Tibial artery (tissue), 4 donors: ENCODE data around the gene CFAP299.

Experiments used
- DNase-seq, 2 donors: peaks; one replicate each; pipeline ENCODE4 v3.0.0-alpha.2; 2019
- H3K27ac ChIP-seq, 2 donors: fragments of 200-600 bp; sonication (generic) in 1 of 2; 1 replicate in 1 of 2; 2 replicates in 1 of 2; pipeline ENCODE4 v1.5.1; 2018 to 2019; ENCODE audit warnings: mild to moderate bottlenecking in 1 of 2
- H3K27me3 ChIP-seq, 2 donors: fragments of 200-600 bp; sonication (generic) in 1 of 2; one replicate each; pipeline versions ENCODE4 v1.5.1 to v1.6.0; 2016 to 2019
- H3K36me3 ChIP-seq, 3 donors: fragments of 200-600 bp; sonication (generic) in 2 of 3; one replicate each; pipeline ENCODE4 v1.5.1; 2016 to 2019; ENCODE audit warnings: mild to moderate bottlenecking in 2 of 3
- H3K4me1 ChIP-seq, 4 donors: fragments of 200-600 bp; sonication (generic) in 2 of 4; 1 replicate in 3 of 4; 2 replicates in 1 of 4; pipeline ENCODE4 v1.5.1; 2016 to 2019
- H3K4me3 ChIP-seq, 2 donors: fragments of 200-600 bp; sonication (generic) in 1 of 2; 1 replicate in 1 of 2; 2 replicates in 1 of 2; pipeline ENCODE4 v1.5.1; 2018 to 2019; ENCODE audit warnings: mild to moderate bottlenecking in 2 of 2
- H3K9me3 ChIP-seq, 3 donors: fragments of 200-600 bp; sonication (generic) in 1 of 3; one replicate each; pipeline ENCODE4 v1.5.1; 2016 to 2019
- CTCF ChIP-seq, 2 experiments: fragments of 200-600 bp in 1 of 2; fragments of 450-650 bp in 1 of 2; IDR thresholded peaks; one replicate each; pipeline ENCODE4 v1.5.1; 2017 to 2019; ENCODE audit warnings: antibody characterized with exemption in 2 of 2, mild to moderate bottlenecking in 1 of 2, moderate library complexity in 1 of 2
- intact Hi-C: fragments of 100-400 bp; cut with DNase I; formaldehyde crosslinking; loops from one replicate; pipeline ENCODE4 v1.15.0; 2023; ENCODE audit warnings: low total_unique reads

The CFAP299 gene

DNA sequence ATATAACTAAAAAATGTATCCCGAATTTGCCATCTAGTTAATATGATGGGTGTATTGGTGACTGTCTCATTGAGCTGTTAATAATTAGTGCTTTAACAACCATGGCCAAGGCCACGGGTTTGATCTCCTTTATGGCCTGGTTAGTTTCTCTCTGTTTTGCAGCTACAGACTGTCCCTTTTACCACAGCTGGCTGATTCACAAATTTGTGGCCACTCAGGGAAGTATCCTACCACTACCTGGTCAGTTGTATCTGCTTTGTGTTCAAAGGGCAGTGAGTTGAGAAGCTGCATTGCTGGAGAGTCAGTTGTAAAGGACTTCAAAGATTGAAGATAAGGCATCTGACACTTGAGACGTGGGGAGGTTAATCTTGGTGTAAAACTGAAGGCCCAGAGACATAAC lies 475.9 kb downstream of the CFAP299 start:
- H3K27me3 ChIP-seq, result no peaks in the 10 kb centered on the region
- no peak overlapping the region for H3K27ac ChIP-seq
- intact Hi-C loops, result no loop called here
- no peaks in the 10 kb centered on the region for H3K4me1 ChIP-seq
- H3K4me3 ChIP-seq, result no peak overlapping the region
- TF ChIP-seq CTCF (IDR thresholded peaks at IDR 0.05), result no peak
- DNase-seq, result no peak
- no peaks in the 10 kb centered on the region for H3K9me3 ChIP-seq
- no peaks in the 10 kb centered on the region for H3K36me3 ChIP-seq

DNA sequence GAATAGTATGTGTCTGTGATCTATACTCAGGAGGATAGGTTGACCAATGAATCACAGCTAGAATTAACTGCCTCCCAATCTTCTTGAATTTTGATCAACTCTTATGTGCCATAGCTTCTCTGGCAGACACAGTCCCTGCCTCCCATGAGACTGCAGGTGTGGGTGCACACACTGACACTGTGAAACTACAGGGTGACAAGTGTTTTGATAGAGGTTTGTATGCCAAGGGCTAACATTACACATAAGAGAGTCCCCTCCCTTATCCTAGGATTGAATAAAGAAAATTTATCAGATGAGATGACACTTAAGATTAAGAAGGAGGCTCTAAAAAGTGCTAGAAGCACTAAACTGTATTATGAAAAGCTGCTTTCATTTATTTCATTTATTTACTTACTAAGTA lies 476.6 kb downstream of the CFAP299 start:
- Histone ChIP-seq H3K27ac (no peak overlapping the region), H3K4me3 (no peak overlapping the region), H3K4me1 (no peaks in the 10 kb centered on the region), H3K27me3 (no peaks in the 10 kb centered on the region), H3K9me3 (no peaks in the 10 kb centered on the region), H3K36me3 (no peaks in the 10 kb centered on the region)
- no peak for DNase-seq
- no peak for TF ChIP-seq CTCF (IDR thresholded peaks at IDR 0.05)
- intact Hi-C loops, result no loop called here

DNA sequence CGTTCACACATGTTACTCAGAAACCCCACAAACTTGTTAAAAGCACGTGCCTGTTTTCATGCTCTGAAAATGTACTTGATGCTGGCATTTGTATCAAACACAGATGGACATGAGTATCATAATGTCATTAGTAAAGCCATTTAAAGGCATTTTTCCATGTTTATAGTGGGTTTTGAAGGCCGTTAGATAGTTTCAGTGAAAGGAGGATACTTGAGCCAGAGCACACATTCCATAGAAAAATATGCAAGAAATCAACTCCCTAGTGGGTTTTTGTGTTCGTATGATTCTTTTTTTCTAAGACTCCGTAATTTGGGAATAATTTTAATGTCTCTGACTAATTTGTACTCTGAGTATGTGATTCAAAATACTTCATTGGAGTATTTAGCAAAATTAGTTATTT lies 478.7 kb downstream of the CFAP299 start:
- Histone ChIP-seq H3K4me1 (no peaks in the 10 kb centered on the region), H3K27me3 (no peaks in the 10 kb centered on the region), H3K36me3 (no peaks in the 10 kb centered on the region), H3K4me3 (no peak overlapping the region), H3K27ac (no peak overlapping the region), H3K9me3 (no peaks in the 10 kb centered on the region)
- DNase-seq, result no peak
- no peak for TF ChIP-seq CTCF (IDR thresholded peaks at IDR 0.05)
- intact Hi-C loops, result no loop called here

- H3K27ac ChIP-seq, result no peak overlapping the region
- H3K4me3 ChIP-seq, result no peak overlapping the region
- DNase-seq, result no peak
- TF ChIP-seq CTCF (IDR thresholded peaks at IDR 0.05), result no peak
- H3K4me1 ChIP-seq, result no peaks in the 10 kb centered on the region
- intact Hi-C loops, result no loop called here
- H3K27me3 ChIP-seq, result no peaks in the 10 kb centered on the region
- H3K36me3 ChIP-seq, result no peaks in the 10 kb centered on the region
- H3K9me3 ChIP-seq, result no peaks in the 10 kb centered on the region
Measured at GRCh38 chr4:80831383-80832361, 496.1 kb downstream of the CFAP299 start.

DNA sequence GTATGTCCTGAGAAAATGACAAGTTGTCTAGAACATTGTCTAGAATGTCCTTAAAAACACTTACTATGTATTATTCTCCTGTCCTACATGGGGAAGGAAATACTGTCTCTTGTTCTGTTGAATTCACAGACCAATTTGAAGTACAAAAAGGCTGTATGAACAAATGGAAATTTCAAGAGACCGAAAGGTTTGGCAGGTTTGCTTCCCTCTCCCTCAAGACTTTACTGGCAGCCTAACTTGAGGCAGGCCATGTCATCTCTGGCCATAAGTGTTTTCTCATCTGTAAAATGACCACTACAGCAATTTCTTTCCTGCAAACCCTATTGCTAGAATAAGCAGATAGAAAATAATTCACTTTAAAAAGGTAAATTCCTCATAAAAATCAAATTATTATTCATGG lies 503.8 kb downstream of the CFAP299 start:
- TF ChIP-seq CTCF (IDR thresholded peaks at IDR 0.05), result no peak

More for the DNA sequence above, 503.8 kb downstream of the CFAP299 start:
- no peak overlapping the region for H3K4me3 ChIP-seq
- H3K36me3 ChIP-seq, result no peaks in the 10 kb centered on the region
- intact Hi-C loops, result no loop called here
- H3K27me3 ChIP-seq, result no peaks in the 10 kb centered on the region
- no peak for DNase-seq
- H3K9me3 ChIP-seq, result no peaks in the 10 kb centered on the region
- H3K27ac ChIP-seq, result no peak overlapping the region
- no peaks in the 10 kb centered on the region for H3K4me1 ChIP-seq
